ENCODE measurements around the gene GINS1.

The GINS1 gene

GRCh38 chr20:25494506-25495188, 87.2 kb downstream of the GINS1 start:
- no peak for DNase-seq (ENCODE audit: low spot score)

- no peak for DNase-seq (ENCODE audit: low spot score)
Observed at GRCh38 chr20:25495189-25495824, 87.8 kb downstream of the GINS1 start.

GRCh38 chr20:25496165-25496967, 88.9 kb downstream of the GINS1 start:
- DNase-seq (ENCODE audit: low spot score) = no peak

GRCh38 chr20:25496968-25497401, 89.5 kb downstream of the GINS1 start:
- DNase-seq (ENCODE audit: low spot score) = no peak

GRCh38 chr20:25497586-25498279, 90.3 kb downstream of the GINS1 start:
- no peak for DNase-seq (ENCODE audit: low spot score)

Data from AG08396 (cell line).